Activated T-cell treated with anti-CD3 and anti-CD28 coated beads, Interleukin-2, amount 50 U/mL, for 24 hours (primary cell): ENCODE data around the gene CST3.
A peak's percentile ranks its signal among the peaks of the same experiment; 100 is the strongest.
"Not testable (repeated sequence)": the region's sequence is repeated elsewhere in the genome, so short reads cannot be mapped to it uniquely, and the experiment has no call there.

Experiments used
- DNase-seq: peaks from one replicate; pipeline ENCODE4 v3.0.0-alpha.2; 2020
- H3K27ac Mint-ChIP-seq: 2 replicates; pipeline ENCODE4 v1.8.0; 2020; ENCODE audit warnings: mild to moderate bottlenecking, mixed read lengths
- H3K27me3 Mint-ChIP-seq: 2 replicates; pipeline ENCODE4 v1.8.0; 2020; ENCODE audit warnings: mixed read lengths
- H3K36me3 Mint-ChIP-seq: 2 replicates; pipeline ENCODE4 v1.8.0; 2020; ENCODE audit warnings: low read depth, mixed read lengths
- H3K4me1 Mint-ChIP-seq: 2 replicates; pipeline ENCODE4 v1.8.0; 2020; ENCODE audit warnings: low read depth, mixed read lengths
- H3K4me3 Mint-ChIP-seq: 2 replicates; pipeline ENCODE4 v1.8.0; 2020; ENCODE audit warnings: mild to moderate bottlenecking, moderate library complexity, mixed read lengths
- H3K9me3 Mint-ChIP-seq: 2 replicates; pipeline ENCODE4 v1.8.0; 2020; ENCODE audit warnings: mixed read lengths

CST3 gene

GRCh38 chr20:23637282-23638221, at the start of gene CST3:
CST3 (minus strand) TSS chr20:23637955; CDS start chr20:23637862, 93 bp downstream.
- Mint-ChIP-seq H3K4me1 (peaks cover 5% of the 10 kb centered on the region), H3K36me3 (no peaks in the 10 kb centered on the region), H3K4me3 (peak within 1 kb of the TSS; percentile 21), H3K27ac (no peak within 1 kb of the TSS), H3K9me3 (no peaks in the 10 kb centered on the region), H3K27me3 (peaks cover 28% of the 10 kb centered on the region)
- no peak for DNase-seq

GRCh38 chr20:23686046-23686750, 48.4 kb upstream of the CST3 start:
- no peak overlapping the region for H3K4me3 Mint-ChIP-seq
- no peaks in the 10 kb centered on the region for H3K9me3 Mint-ChIP-seq
- H3K4me1 Mint-ChIP-seq = no peaks in the 10 kb centered on the region
- no peaks in the 10 kb centered on the region for H3K36me3 Mint-ChIP-seq
- peaks cover 13% of the 10 kb centered on the region for H3K27me3 Mint-ChIP-seq
- no peak for DNase-seq
- H3K27ac Mint-ChIP-seq = no peak overlapping the region

GRCh38 chr20:23685529-23685896, 47.8 kb upstream of the CST3 start:
- not testable (repeated sequence) for H3K27ac Mint-ChIP-seq, H3K4me1 Mint-ChIP-seq, DNase-seq, H3K36me3 Mint-ChIP-seq, H3K9me3 Mint-ChIP-seq, H3K4me3 Mint-ChIP-seq
- H3K27me3 Mint-ChIP-seq = peaks cover 15% of the 10 kb centered on the region

- H3K9me3 Mint-ChIP-seq = no peaks in the 10 kb centered on the region
- DNase-seq = no peak
- no peaks in the 10 kb centered on the region for H3K36me3 Mint-ChIP-seq
- H3K27me3 Mint-ChIP-seq = peaks cover 24% of the 10 kb centered on the region
- no peak overlapping the region for H3K27ac Mint-ChIP-seq
- H3K4me3 Mint-ChIP-seq = no peak overlapping the region
- H3K4me1 Mint-ChIP-seq = no peaks in the 10 kb centered on the region
Observed at GRCh38 chr20:23684261-23684660, 46.5 kb upstream of the CST3 start.

GRCh38 chr20:23683807-23684206, 46.1 kb upstream of the CST3 start:
- no peak for DNase-seq
- no peaks in the 10 kb centered on the region for H3K4me1 Mint-ChIP-seq
- no peak overlapping the region for H3K27ac Mint-ChIP-seq
- no peaks in the 10 kb centered on the region for H3K9me3 Mint-ChIP-seq
- H3K4me3 Mint-ChIP-seq = no peak overlapping the region
- H3K27me3 Mint-ChIP-seq = peaks cover 29% of the 10 kb centered on the region
- H3K36me3 Mint-ChIP-seq = no peaks in the 10 kb centered on the region

GRCh38 chr20:23683281-23683680, 45.5 kb upstream of the CST3 start:
- H3K36me3 Mint-ChIP-seq = no peaks in the 10 kb centered on the region
- no peaks in the 10 kb centered on the region for H3K4me1 Mint-ChIP-seq
- H3K4me3 Mint-ChIP-seq = no peak overlapping the region
- DNase-seq = no peak
- peaks cover 30% of the 10 kb centered on the region for H3K27me3 Mint-ChIP-seq
- no peak overlapping the region for H3K27ac Mint-ChIP-seq
- no peaks in the 10 kb centered on the region for H3K9me3 Mint-ChIP-seq

GRCh38 chr20:23680146-23680545, 42.4 kb upstream of the CST3 start:
- no peaks in the 10 kb centered on the region for H3K9me3 Mint-ChIP-seq
- H3K4me3 Mint-ChIP-seq = no peak overlapping the region
- H3K4me1 Mint-ChIP-seq = no peaks in the 10 kb centered on the region
- H3K27ac Mint-ChIP-seq = no peak overlapping the region
- peaks cover 24% of the 10 kb centered on the region for H3K27me3 Mint-ChIP-seq
- DNase-seq = no peak
- no peaks in the 10 kb centered on the region for H3K36me3 Mint-ChIP-seq

- DNase-seq = no peak
- Mint-ChIP-seq H3K27ac (no peak overlapping the region), H3K27me3 (peaks cover 23% of the 10 kb centered on the region), H3K4me1 (no peaks in the 10 kb centered on the region), H3K36me3 (no peaks in the 10 kb centered on the region), H3K9me3 (no peaks in the 10 kb centered on the region), H3K4me3 (no peak overlapping the region)
Observed at GRCh38 chr20:23679133-23680092, 41.7 kb upstream of the CST3 start.

GRCh38 chr20:23673209-23673608, 35.5 kb upstream of the CST3 start:
- H3K4me1 Mint-ChIP-seq = no peaks in the 10 kb centered on the region
- no peak overlapping the region for H3K27ac Mint-ChIP-seq
- H3K4me3 Mint-ChIP-seq = no peak overlapping the region
- no peaks in the 10 kb centered on the region for H3K9me3 Mint-ChIP-seq
- H3K27me3 Mint-ChIP-seq = no peaks in the 10 kb centered on the region
- DNase-seq = no peak
- no peaks in the 10 kb centered on the region for H3K36me3 Mint-ChIP-seq

GRCh38 chr20:23672158-23672557, 34.4 kb upstream of the CST3 start:
- Mint-ChIP-seq H3K27ac (no peak overlapping the region), H3K9me3 (no peaks in the 10 kb centered on the region), H3K4me3 (no peak overlapping the region), H3K27me3 (no peaks in the 10 kb centered on the region), H3K36me3 (no peaks in the 10 kb centered on the region), H3K4me1 (no peaks in the 10 kb centered on the region)
- no peak for DNase-seq

- no peaks in the 10 kb centered on the region for H3K27me3 Mint-ChIP-seq
- H3K9me3 Mint-ChIP-seq = no peaks in the 10 kb centered on the region
- DNase-seq = no peak
- no peak overlapping the region for H3K27ac Mint-ChIP-seq
- H3K4me1 Mint-ChIP-seq = no peaks in the 10 kb centered on the region
- no peak overlapping the region for H3K4me3 Mint-ChIP-seq
- H3K36me3 Mint-ChIP-seq = no peaks in the 10 kb centered on the region
Observed at GRCh38 chr20:23671479-23671878, 33.7 kb upstream of the CST3 start.

- Mint-ChIP-seq H3K36me3 (no peaks in the 10 kb centered on the region), H3K9me3 (no peaks in the 10 kb centered on the region), H3K4me1 (no peaks in the 10 kb centered on the region), H3K27me3 (no peaks in the 10 kb centered on the region), H3K4me3 (no peak overlapping the region), H3K27ac (no peak overlapping the region)
- DNase-seq = no peak
Observed at GRCh38 chr20:23670361-23670760, 32.6 kb upstream of the CST3 start.

- no peak for DNase-seq
- H3K4me1 Mint-ChIP-seq = no peaks in the 10 kb centered on the region
- no peaks in the 10 kb centered on the region for H3K27me3 Mint-ChIP-seq
- H3K36me3 Mint-ChIP-seq = no peaks in the 10 kb centered on the region
- no peak overlapping the region for H3K4me3 Mint-ChIP-seq
- H3K27ac Mint-ChIP-seq = no peak overlapping the region
- no peaks in the 10 kb centered on the region for H3K9me3 Mint-ChIP-seq
Observed at GRCh38 chr20:23669866-23670265, 32.1 kb upstream of the CST3 start.

- Mint-ChIP-seq H3K9me3 (no peaks in the 10 kb centered on the region), H3K36me3 (no peaks in the 10 kb centered on the region), H3K4me1 (no peaks in the 10 kb centered on the region), H3K27me3 (no peaks in the 10 kb centered on the region), H3K4me3 (no peak overlapping the region), H3K27ac (no peak overlapping the region)
- DNase-seq = no peak
Observed at GRCh38 chr20:23669327-23669726, 31.6 kb upstream of the CST3 start.
